K562 (cell line): ENCODE data around the gene CFAP157. TPM values are rescaled to one million over a fixed set of nuclear protein-coding genes. Genes with fewer than 3 reads are reported as not detected.

ENCODE experiments used
- BCL6 ChIP-seq: fragments of 250-450 bp; sonication (Bioruptor Pico); IDR thresholded peaks from 2 replicates; pipeline ENCODE4 v1.4.0; 2020
- CC2D1A ChIP-seq: fragments of 450-650 bp; IDR thresholded peaks from 2 replicates; pipeline ENCODE4 v1.6.1; 2017; ENCODE audit warnings: mild to moderate bottlenecking
- CHCHD3 ChIP-seq: fragments of 250-450 bp; sonication (Bioruptor Pico); IDR thresholded peaks from 2 replicates; pipeline ENCODE4 v2.1.2; 2022; ENCODE audit warnings: mild to moderate bottlenecking
- HNRNPLL ChIP-seq: fragments of 200-400 bp; formaldehyde crosslinking; IDR thresholded peaks from 2 replicates; pipeline ENCODE4 v1.6.1; 2017; ENCODE audit warnings: low read length, low read depth, mild to moderate bottlenecking; ENCODE audit not compliant: poor library complexity, severe bottlenecking
- PTRF ChIP-seq: fragments of 450-650 bp; IDR thresholded peaks from 2 replicates; pipeline ENCODE4 v1.6.1; 2016; ENCODE audit warnings: mild to moderate bottlenecking, missing genetic modification characterization, missing compliant biosample characterization
- PTTG1 ChIP-seq: fragments of 450-650 bp; IDR thresholded peaks from 2 replicates; pipeline ENCODE4 v1.6.1; 2016; ENCODE audit warnings: low read depth, mild to moderate bottlenecking, missing genetic modification characterization, missing compliant biosample characterization
- ZBTB5 ChIP-seq: fragments of 450-650 bp; IDR thresholded peaks from 2 replicates; pipeline ENCODE4 v1.6.1; 2017; ENCODE audit warnings: antibody characterized with exemption
- ZBTB7A ChIP-seq: IDR thresholded peaks from 2 replicates; pipeline ENCODE4 v1.6.1; 2011; ENCODE audit warnings: low read depth, mild to moderate bottlenecking, low read length, moderate library complexity, borderline replicate concordance; ENCODE audit not compliant: control insufficient read depth
- polyA plus RNA-seq, 8 experiments: library from polyadenylated mRNA; depleted of rRNA in 4 of 8; stranded (reverse) in 5 of 8; unstranded in 3 of 8; fragments of >200 nt; fragmentation: Nextera tagmentation in 2 of 8; fragmentation: Illumina TruSeq in 1 of 8; extraction: Ambion mirVana in 2 of 8; extraction: Trizol in 1 of 8; gene quantifications; 2 replicates each; pipeline versions ENCODE4 v1.2.1 to v1.2.3, GENCODE V29; 2011 to 2014; ENCODE audit warnings: inconsistent platforms in 1 of 8, missing spikeins in 1 of 8
- total RNA-seq, 7 experiments: library from RNA; depleted of rRNA in 6 of 7; stranded (reverse); fragments of >200 nt in 6 of 7; fragmentation: Illumina TruSeq in 2 of 7; extraction: Trizol in 2 of 7; gene quantifications; 2 replicates each; pipeline versions ENCODE4 v1.2.1 to v1.2.3, GENCODE V29; 2011 to 2021; ENCODE audit warnings: low replicate concordance in 1 of 7
- TF ChIP-seq, protein P1 (sequence below): fragments of 450-650 bp; formaldehyde crosslinking; conservative IDR thresholded peaks from 2 replicates; pipeline ENCODE4 v1.4.0; 2022; ENCODE audit warnings: mild to moderate bottlenecking, missing genetic modification characterization
- TF ChIP-seq, protein P2 (sequence below), 2 experiments: fragments of 450-650 bp; IDR thresholded peaks; 2 replicates each; pipeline ENCODE4 v1.6.1; 2016; ENCODE audit warnings: mild to moderate bottlenecking in 2 of 2, borderline replicate concordance in 1 of 2, low read depth in 1 of 2, moderate library complexity in 1 of 2
- TF ChIP-seq, protein P3 (sequence below), 2 experiments: fragments of 250-450 bp in 1 of 2; fragments of 450-650 bp in 1 of 2; sonication (Bioruptor Pico) in 1 of 2; IDR thresholded peaks; 2 replicates each; pipeline versions ENCODE4 v1.6.1 to v1.8.0; 2016 to 2021; ENCODE audit warnings: mild to moderate bottlenecking in 2 of 2, moderate library complexity in 2 of 2, missing compliant biosample characterization in 1 of 2, missing genetic modification characterization in 1 of 2
- TF ChIP-seq, protein P4 (sequence below): sonication (generic); formaldehyde crosslinking; IDR thresholded peaks from 2 replicates; pipeline ENCODE4 v1.8.0; 2023; ENCODE audit warnings: mild to moderate bottlenecking, missing genetic modification reagents

Gene CFAP157
- total and polyA plus RNA-seq, 9 of the 15 experiments (the other 6 are each of a cell fraction or from before 2014, with no cell fraction given) = 0.03 TPM; not detected in 8

DNA sequence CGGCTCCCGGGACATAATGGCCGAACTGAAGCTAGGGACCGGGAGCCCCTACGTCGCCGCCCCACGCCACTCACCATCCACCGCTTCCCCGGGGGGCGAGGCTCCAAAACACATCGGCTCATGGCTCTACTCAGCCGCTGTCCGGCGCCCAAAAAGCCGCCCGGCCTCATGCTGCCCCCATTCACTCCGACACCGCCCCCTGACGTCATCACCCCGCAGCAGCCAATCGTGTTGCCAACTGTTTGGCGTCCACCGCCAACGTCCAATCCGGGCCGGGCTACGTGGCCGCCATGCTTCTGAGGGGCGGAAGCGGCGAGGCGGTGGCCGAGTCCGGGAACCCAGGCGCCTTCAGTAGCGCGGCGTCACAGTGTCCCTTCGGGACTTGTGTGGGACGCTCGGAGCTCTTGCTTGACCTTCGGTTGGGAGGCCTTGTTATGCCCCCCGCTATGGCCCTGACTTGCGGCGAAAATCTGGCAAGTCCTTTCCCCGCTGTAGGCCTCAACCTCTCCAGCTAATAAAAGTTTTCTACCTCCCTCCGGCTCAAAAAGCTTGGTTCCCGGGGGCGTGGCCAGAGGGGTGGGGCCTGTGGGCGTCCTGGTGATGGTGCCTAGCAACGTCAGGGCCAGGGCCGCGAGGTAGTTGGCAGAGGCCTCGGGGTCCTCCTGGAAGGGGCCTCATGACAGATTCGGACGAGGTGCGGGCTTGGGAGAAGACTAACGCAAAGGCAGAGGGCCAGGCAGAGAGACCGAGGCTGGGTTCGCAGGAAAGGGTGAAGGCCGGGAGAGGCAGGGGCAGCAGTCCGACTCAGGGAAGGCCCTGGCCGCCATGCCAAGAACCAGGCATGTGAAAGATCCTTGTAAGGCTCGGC, 8.9 kb downstream of the CFAP157 start, which contains the start of the genes PTRH1 and TTC16 (continued):
- TF ChIP-seq, protein P1, sequence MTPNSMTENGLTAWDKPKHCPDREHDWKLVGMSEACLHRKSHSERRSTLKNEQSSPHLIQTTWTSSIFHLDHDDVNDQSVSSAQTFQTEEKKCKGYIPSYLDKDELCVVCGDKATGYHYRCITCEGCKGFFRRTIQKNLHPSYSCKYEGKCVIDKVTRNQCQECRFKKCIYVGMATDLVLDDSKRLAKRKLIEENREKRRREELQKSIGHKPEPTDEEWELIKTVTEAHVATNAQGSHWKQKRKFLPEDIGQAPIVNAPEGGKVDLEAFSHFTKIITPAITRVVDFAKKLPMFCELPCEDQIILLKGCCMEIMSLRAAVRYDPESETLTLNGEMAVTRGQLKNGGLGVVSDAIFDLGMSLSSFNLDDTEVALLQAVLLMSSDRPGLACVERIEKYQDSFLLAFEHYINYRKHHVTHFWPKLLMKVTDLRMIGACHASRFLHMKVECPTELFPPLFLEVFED (CRISPR knock-in tag) = 0 out of 2 replicates have a peak, but pooled peaks have one; percentile 5
- no peak for TF ChIP-seq CC2D1A
- TF ChIP-seq PTTG1 (tag) = no peak
- 0 out of 2 replicates have a peak, but pooled peaks have one; percentile 5 for TF ChIP-seq ZBTB7A
- no peak for TF ChIP-seq HNRNPLL
- TF ChIP-seq, protein P2, sequence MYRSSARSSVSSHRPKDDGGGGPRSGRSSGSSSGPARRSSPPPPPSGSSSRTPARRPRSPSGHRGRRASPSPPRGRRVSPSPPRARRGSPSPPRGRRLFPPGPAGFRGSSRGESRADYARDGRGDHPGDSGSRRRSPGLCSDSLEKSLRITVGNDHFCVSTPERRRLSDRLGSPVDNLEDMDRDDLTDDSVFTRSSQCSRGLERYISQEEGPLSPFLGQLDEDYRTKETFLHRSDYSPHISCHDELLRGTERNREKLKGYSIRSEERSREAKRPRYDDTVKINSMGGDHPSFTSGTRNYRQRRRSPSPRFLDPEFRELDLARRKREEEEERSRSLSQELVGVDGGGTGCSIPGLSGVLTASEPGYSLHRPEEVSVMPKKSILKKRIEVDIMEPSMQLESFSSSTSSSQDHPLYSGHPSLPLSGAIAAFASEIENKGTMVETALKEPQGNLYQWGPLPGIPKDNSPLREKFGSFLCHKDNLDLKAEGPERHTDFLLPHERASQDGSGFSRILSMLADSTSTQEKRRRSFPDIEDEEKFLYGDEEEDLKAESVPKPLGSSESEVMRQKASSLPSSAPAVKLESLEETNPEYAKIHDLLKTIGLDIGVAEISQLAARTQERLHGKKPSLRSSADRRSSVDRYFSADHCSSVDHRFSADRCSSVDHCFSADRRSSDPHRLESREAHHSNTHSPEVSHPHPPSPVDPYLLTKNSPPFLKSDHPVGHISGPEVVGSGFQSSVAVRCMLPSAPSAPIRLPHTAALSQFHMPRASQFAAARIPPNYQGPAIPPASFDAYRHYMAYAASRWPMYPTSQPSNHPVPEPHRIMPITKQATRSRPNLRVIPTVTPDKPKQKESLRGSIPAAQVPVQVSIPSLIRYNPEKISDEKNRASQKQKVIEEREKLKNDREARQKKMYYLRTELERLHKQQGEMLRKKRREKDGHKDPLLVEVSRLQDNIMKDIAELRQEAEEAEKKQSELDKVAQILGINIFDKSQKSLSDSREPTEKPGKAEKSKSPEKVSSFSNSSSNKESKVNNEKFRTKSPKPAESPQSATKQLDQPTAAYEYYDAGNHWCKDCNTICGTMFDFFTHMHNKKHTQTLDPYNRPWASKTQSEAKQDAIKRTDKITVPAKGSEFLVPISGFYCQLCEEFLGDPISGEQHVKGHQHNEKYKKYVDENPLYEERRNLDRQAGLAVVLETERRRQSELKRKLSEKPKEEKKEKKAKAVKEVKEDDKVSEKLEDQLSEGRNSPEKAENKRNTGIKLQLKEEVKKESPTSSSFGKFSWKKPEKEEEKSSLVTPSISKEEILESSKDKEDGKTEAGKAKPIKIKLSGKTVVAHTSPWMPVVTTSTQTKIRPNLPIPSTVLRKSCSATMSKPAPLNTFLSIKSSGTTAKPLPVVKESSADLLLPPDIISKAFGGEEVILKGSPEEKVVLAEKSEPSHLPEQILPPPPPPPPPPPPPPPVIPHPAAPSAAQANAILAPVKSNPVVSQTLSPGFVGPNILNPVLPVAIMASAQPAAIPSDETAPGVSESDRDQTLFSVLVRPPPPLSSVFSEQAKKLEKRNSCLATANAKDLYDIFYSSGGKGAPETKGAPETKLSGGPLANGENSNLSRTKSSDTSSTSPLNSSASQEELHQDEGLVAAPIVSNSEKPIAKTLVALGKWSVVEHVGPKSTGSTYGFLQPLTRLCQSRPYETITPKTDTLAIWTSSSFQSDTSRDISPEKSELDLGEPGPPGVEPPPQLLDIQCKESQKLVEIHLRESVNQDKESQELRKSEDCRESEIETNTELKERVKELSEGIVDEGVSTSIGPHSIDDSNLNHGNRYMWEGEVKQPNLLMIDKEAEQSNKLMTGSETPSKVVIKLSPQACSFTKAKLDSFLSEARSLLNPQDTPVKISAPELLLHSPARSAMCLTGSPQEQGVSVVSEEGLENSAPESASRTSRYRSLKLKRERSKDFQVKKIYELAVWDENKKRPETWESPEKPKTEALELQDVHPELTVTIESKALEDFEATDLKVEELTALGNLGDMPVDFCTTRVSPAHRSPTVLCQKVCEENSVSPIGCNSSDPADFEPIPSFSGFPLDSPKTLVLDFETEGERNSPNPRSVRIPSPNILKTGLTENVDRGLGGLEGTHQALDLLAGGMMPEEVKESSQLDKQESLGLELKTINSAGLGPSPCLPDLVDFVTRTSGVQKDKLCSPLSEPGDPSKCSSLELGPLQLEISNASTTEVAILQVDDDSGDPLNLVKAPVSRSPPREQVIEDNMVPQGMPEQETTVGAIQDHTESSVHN (IDR thresholded peaks at IDR 0.05; ENCODE audit: borderline replicate concordance in 1 of 2, low read depth in 1 of 2) = no peak
- no peak for TF ChIP-seq ZBTB5
- TF ChIP-seq CHCHD3 (CRISPR knock-in tag) = no peak
- no peak for TF ChIP-seq PTRF (tag)
- TF ChIP-seq, protein P3, sequence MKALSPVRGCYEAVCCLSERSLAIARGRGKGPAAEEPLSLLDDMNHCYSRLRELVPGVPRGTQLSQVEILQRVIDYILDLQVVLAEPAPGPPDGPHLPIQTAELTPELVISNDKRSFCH (CRISPR knock-in tag; IDR thresholded peaks at IDR 0.05) = no peak
- TF ChIP-seq, protein P3 (tag; IDR thresholded peaks at IDR 0.05) = no peak
- TF ChIP-seq, protein P4, sequence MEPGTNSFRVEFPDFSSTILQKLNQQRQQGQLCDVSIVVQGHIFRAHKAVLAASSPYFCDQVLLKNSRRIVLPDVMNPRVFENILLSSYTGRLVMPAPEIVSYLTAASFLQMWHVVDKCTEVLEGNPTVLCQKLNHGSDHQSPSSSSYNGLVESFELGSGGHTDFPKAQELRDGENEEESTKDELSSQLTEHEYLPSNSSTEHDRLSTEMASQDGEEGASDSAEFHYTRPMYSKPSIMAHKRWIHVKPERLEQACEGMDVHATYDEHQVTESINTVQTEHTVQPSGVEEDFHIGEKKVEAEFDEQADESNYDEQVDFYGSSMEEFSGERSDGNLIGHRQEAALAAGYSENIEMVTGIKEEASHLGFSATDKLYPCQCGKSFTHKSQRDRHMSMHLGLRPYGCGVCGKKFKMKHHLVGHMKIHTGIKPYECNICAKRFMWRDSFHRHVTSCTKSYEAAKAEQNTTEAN (CRISPR knock-in tag) = no peak
- no peak for TF ChIP-seq BCL6 (CRISPR knock-in tag)
